HG03045 (cell line): Measurements from ENCODE around the gene TAOK1.
"Not testable (repeated sequence)": the region's sequence is repeated elsewhere in the genome, so short reads cannot be mapped to it uniquely, and the experiment has no call there.

Source experiments
- ATAC-seq: cut with Tn5 transposase; IDR thresholded peaks from one replicate; pipeline ENCODE4 v1.9.1; 2021; ENCODE audit warnings: mild to moderate bottlenecking, moderate library complexity; ENCODE audit not compliant: unreplicated experiment

Gene TAOK1

GRCh38 chr17:29389982-29390850 is at the start of gene TAOK1:
Gene TAOK1, plus strand, starts transcription at chr17:29390363. Its CDS starts 61,186 bp downstream, at chr17:29451549.
- peak; percentile 82 for ATAC-seq

GRCh38 chr17:29341726-29342125 is 48.4 kb upstream of the TAOK1 start:
- no peak for ATAC-seq

- no peak for ATAC-seq
These were observed 47.9 kb upstream of the TAOK1 start for GRCh38 chr17:29342158-29342765.

- ATAC-seq: no peak
These were observed 45.8 kb upstream of the TAOK1 start for GRCh38 chr17:29344201-29344856.

GRCh38 chr17:29345066-29345465 is 45.1 kb upstream of the TAOK1 start:
- no peak for ATAC-seq

GRCh38 chr17:29345470-29345869 is 44.7 kb upstream of the TAOK1 start:
- not testable (repeated sequence) for ATAC-seq

- no peak for ATAC-seq
These were observed 43.7 kb upstream of the TAOK1 start for GRCh38 chr17:29346462-29346861.

- ATAC-seq: no peak
These were observed 42.1 kb upstream of the TAOK1 start for GRCh38 chr17:29347831-29348629.

- ATAC-seq: no peak
These were observed 40.8 kb upstream of the TAOK1 start for GRCh38 chr17:29349409-29349808.

GRCh38 chr17:29352146-29352545 is 38.0 kb upstream of the TAOK1 start:
- no peak for ATAC-seq

- no peak for ATAC-seq
These were observed 32.9 kb upstream of the TAOK1 start for GRCh38 chr17:29357232-29357631.

- no peak for ATAC-seq
These were observed 32.3 kb upstream of the TAOK1 start for GRCh38 chr17:29357821-29358232.

GRCh38 chr17:29358416-29358815 is 31.7 kb upstream of the TAOK1 start:
- ATAC-seq: no peak

GRCh38 chr17:29359777-29360176 is 30.4 kb upstream of the TAOK1 start:
- ATAC-seq: no peak

GRCh38 chr17:29363716-29364115 is 26.4 kb upstream of the TAOK1 start:
- no peak for ATAC-seq

GRCh38 chr17:29364691-29365090 is 25.5 kb upstream of the TAOK1 start:
- no peak for ATAC-seq

GRCh38 chr17:29368161-29368560 is 22.0 kb upstream of the TAOK1 start:
- no peak for ATAC-seq

GRCh38 chr17:29368926-29369325 is 21.2 kb upstream of the TAOK1 start:
- ATAC-seq: no peak

- no peak for ATAC-seq
These were observed 20.1 kb upstream of the TAOK1 start for GRCh38 chr17:29369831-29370735.
